Ishikawa (cell line): ENCODE measurements around the gene NDRG3.

Experiments
- CEBPB ChIP-seq: IDR thresholded peaks from 2 replicates; pipeline ENCODE4 v1.6.1; 2012
- CREB1 ChIP-seq: IDR thresholded peaks from 2 replicates; pipeline ENCODE4 v1.6.1; 2012; ENCODE audit warnings: low read depth
- EP300 ChIP-seq: IDR thresholded peaks from 2 replicates; pipeline ENCODE4 v1.6.1; 2012; ENCODE audit warnings: borderline replicate concordance
- MAX ChIP-seq: IDR thresholded peaks from 2 replicates; pipeline ENCODE4 v1.6.1; 2012
- RAD21 ChIP-seq: IDR thresholded peaks from 2 replicates; pipeline ENCODE4 v1.6.1; 2012; ENCODE audit warnings: low read depth
- TAF1 ChIP-seq: IDR thresholded peaks from 2 replicates; pipeline ENCODE4 v1.6.1; 2012; ENCODE audit warnings: low read depth, mild to moderate bottlenecking
- TCF12 ChIP-seq: IDR thresholded peaks from 2 replicates; pipeline ENCODE4 v1.6.1; 2012; ENCODE audit warnings: low read depth
- USF1 ChIP-seq: IDR thresholded peaks from 2 replicates; pipeline ENCODE4 v1.6.1; 2012
- YY1 ChIP-seq: IDR thresholded peaks from 2 replicates; pipeline ENCODE4 v1.6.1; 2012; ENCODE audit warnings: low read depth
- ZBTB7A ChIP-seq: IDR thresholded peaks from 2 replicates; pipeline ENCODE4 v1.6.1; 2012; ENCODE audit warnings: low read depth

GRCh38 chr20:36676701-36677421, 69.0 kb downstream of the NDRG3 start:
- TF ChIP-seq RAD21, result no peak
- no peak for TF ChIP-seq CEBPB
- no peak for TF ChIP-seq MAX
- TF ChIP-seq EP300, result no peak
- no peak for TF ChIP-seq TCF12
- TF ChIP-seq CREB1, result no peak
- no peak for TF ChIP-seq USF1
- TF ChIP-seq TAF1, result no peak
- no peak for TF ChIP-seq ZBTB7A
- no peak for TF ChIP-seq YY1
